ENCODE measurements around the gene HSPB9. TPM values are rescaled to one million over a fixed set of nuclear protein-coding genes. Genes with fewer than 3 reads are reported as not detected.

HSPB9 gene
- total RNA-seq, 1 experiment from 2014 or later: 0.46 TPM

- H3K4me3 Mint-ChIP-seq: no peak overlapping the region
- TF ChIP-seq EMX1 (CRISPR knock-in tag; IDR thresholded peaks at IDR 0.05) (no peak), TEAD4 (CRISPR knock-in tag; IDR thresholded peaks at IDR 0.05) (no peak), KAT7 (CRISPR knock-in tag; IDR thresholded peaks at IDR 0.05; ENCODE audit: borderline replicate concordance) (no peak), E2F1 (CRISPR knock-in tag; IDR thresholded peaks at IDR 0.05) (no peak), OVOL2 (CRISPR knock-in tag; IDR thresholded peaks at IDR 0.05; ENCODE audit: borderline replicate concordance) (no peak)
- TF ChIP-seq, protein P1, sequence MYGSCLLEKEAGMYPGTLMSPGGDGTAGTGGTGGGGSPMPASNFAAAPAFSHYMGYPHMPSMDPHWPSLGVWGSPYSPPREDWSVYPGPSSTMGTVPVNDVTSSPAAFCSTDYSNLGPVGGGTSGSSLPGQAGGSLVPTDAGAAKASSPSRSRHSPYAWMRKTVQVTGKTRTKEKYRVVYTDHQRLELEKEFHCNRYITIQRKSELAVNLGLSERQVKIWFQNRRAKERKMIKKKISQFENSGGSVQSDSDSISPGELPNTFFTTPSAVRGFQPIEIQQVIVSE (CRISPR knock-in tag; IDR thresholded peaks at IDR 0.05; ENCODE audit: borderline replicate concordance): no peak
- TF ChIP-seq, protein P2, sequence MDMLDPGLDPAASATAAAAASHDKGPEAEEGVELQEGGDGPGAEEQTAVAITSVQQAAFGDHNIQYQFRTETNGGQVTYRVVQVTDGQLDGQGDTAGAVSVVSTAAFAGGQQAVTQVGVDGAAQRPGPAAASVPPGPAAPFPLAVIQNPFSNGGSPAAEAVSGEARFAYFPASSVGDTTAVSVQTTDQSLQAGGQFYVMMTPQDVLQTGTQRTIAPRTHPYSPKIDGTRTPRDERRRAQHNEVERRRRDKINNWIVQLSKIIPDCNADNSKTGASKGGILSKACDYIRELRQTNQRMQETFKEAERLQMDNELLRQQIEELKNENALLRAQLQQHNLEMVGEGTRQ (CRISPR knock-in tag; IDR thresholded peaks at IDR 0.05): no peak
- TF ChIP-seq, protein P3, sequence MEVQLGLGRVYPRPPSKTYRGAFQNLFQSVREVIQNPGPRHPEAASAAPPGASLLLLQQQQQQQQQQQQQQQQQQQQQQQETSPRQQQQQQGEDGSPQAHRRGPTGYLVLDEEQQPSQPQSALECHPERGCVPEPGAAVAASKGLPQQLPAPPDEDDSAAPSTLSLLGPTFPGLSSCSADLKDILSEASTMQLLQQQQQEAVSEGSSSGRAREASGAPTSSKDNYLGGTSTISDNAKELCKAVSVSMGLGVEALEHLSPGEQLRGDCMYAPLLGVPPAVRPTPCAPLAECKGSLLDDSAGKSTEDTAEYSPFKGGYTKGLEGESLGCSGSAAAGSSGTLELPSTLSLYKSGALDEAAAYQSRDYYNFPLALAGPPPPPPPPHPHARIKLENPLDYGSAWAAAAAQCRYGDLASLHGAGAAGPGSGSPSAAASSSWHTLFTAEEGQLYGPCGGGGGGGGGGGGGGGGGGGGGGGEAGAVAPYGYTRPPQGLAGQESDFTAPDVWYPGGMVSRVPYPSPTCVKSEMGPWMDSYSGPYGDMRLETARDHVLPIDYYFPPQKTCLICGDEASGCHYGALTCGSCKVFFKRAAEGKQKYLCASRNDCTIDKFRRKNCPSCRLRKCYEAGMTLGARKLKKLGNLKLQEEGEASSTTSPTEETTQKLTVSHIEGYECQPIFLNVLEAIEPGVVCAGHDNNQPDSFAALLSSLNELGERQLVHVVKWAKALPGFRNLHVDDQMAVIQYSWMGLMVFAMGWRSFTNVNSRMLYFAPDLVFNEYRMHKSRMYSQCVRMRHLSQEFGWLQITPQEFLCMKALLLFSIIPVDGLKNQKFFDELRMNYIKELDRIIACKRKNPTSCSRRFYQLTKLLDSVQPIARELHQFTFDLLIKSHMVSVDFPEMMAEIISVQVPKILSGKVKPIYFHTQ (CRISPR knock-in tag; IDR thresholded peaks at IDR 0.05): no peak
- ChIA-PET POLR2A (no interaction called here), CTCF (interaction anchor here (1.0 to 1.4 kb wide), 3 partner anchors 11 to 57 kb away, joined by 3 to 8 read pairs (median 3); partner anchors contain the start of gene NKIRAS2)
- H3K27ac Mint-ChIP-seq: no peak overlapping the region
- no peaks in the 10 kb centered on the region for H3K36me3 Mint-ChIP-seq
- peaks cover 8% of the 10 kb centered on the region for H3K27me3 Mint-ChIP-seq (ENCODE audit: low read depth)
- H3K4me1 Mint-ChIP-seq: peaks cover 6% of the 10 kb centered on the region; the same call in 1 of the 2 replicates
- DNase-seq (ENCODE audit: low spot score) (no peak), ATAC-seq (no peak)
- no peaks in the 10 kb centered on the region for H3K9me3 Mint-ChIP-seq
Measured at GRCh38 chr17:42077755-42078154, 44.8 kb upstream of the HSPB9 start.

GRCh38 chr17:42078396-42079043 is 44.1 kb upstream of the HSPB9 start:
- no peak for ATAC-seq
- H3K27ac Mint-ChIP-seq: no peak overlapping the region
- no peaks in the 10 kb centered on the region for H3K36me3 Mint-ChIP-seq
- ChIA-PET POLR2A (no interaction called here), CTCF (interaction anchor here (0.7 to 0.8 kb wide), 3 partner anchors 21 to 119 kb away, joined by 3 to 6 read pairs (median 3); no protein-coding TSS in a partner anchor)
- H3K4me1 Mint-ChIP-seq: peaks cover 3% of the 10 kb centered on the region; the same call in 1 of the 2 replicates
- H3K9me3 Mint-ChIP-seq: no peaks in the 10 kb centered on the region
- TF ChIP-seq PREB (CRISPR knock-in tag; IDR thresholded peaks at IDR 0.05; ENCODE audit: borderline replicate concordance) (no peak), RORB (CRISPR knock-in tag; IDR thresholded peaks at IDR 0.05) (no peak), CTCF (IDR thresholded peaks at IDR 0.05) (no peak), ZNF425 (CRISPR knock-in tag; conservative IDR thresholded peaks at IDR 0.05) (no peak), NFYB (CRISPR knock-in tag; conservative IDR thresholded peaks at IDR 0.05; ENCODE audit: low read depth) (no peak), ZNF219 (CRISPR knock-in tag; IDR thresholded peaks at IDR 0.05; ENCODE audit: borderline replicate concordance) (no peak), ZNF423 (CRISPR knock-in tag; IDR thresholded peaks at IDR 0.05) (no peak), RELA (CRISPR knock-in tag; IDR thresholded peaks at IDR 0.05; ENCODE audit: borderline replicate concordance) (no peak)
- TF ChIP-seq, protein P1 (CRISPR knock-in tag; IDR thresholded peaks at IDR 0.05; ENCODE audit: borderline replicate concordance): no peak
- DNase-seq (ENCODE audit: low spot score): no peak
- H3K4me3 Mint-ChIP-seq: no peak overlapping the region
- H3K27me3 Mint-ChIP-seq (ENCODE audit: low read depth): peaks cover under 1% of the 10 kb centered on the region
